Measurements from ENCODE around the gene BCAS3. TPM values are rescaled to one million over a fixed set of nuclear protein-coding genes. Genes with fewer than 3 reads are reported as not detected.

Gene BCAS3
- total RNA-seq, 1 donor from 2014 or later: 22.6 TPM

DNA sequence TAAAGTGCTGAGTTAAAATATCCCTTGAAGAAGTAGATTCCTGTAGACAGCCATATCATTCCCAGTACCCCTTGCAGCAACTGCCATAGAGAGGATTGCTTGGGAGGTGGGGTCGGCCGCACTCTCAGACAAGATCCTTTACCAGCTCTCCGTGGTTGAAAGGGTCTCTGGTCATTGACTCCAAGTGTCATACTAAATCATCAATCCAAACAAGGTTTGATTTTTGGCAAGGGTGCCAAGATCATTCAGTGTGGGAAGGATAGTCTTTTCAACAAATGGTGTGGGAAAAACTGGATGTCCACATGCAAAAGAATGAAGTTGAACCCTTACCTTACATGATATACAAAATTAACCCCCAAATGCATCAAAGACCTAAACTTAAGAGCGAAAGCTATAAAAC is 743.8 kb downstream of the BCAS3 start:
- no peaks in the 10 kb centered on the region for H3K36me3 Mint-ChIP-seq (ENCODE audit: low read depth)
- H3K27ac Mint-ChIP-seq (ENCODE audit: unreplicated experiment): no peak overlapping the region
- DNase-seq (ENCODE audit: low spot score): no peak
- TF ChIP-seq, protein P1, sequence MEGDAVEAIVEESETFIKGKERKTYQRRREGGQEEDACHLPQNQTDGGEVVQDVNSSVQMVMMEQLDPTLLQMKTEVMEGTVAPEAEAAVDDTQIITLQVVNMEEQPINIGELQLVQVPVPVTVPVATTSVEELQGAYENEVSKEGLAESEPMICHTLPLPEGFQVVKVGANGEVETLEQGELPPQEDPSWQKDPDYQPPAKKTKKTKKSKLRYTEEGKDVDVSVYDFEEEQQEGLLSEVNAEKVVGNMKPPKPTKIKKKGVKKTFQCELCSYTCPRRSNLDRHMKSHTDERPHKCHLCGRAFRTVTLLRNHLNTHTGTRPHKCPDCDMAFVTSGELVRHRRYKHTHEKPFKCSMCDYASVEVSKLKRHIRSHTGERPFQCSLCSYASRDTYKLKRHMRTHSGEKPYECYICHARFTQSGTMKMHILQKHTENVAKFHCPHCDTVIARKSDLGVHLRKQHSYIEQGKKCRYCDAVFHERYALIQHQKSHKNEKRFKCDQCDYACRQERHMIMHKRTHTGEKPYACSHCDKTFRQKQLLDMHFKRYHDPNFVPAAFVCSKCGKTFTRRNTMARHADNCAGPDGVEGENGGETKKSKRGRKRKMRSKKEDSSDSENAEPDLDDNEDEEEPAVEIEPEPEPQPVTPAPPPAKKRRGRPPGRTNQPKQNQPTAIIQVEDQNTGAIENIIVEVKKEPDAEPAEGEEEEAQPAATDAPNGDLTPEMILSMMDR (IDR thresholded peaks at IDR 0.05): no peak
- no peaks in the 10 kb centered on the region for H3K9me3 Mint-ChIP-seq (ENCODE audit: low read depth)
- no peak overlapping the region for H3K4me3 Mint-ChIP-seq (ENCODE audit: unreplicated experiment)
- H3K4me1 Mint-ChIP-seq (ENCODE audit: low read depth): peaks cover 5% of the 10 kb centered on the region
- peaks cover 22% of the 10 kb centered on the region for H3K27me3 Mint-ChIP-seq (ENCODE audit: low read depth)

DNA sequence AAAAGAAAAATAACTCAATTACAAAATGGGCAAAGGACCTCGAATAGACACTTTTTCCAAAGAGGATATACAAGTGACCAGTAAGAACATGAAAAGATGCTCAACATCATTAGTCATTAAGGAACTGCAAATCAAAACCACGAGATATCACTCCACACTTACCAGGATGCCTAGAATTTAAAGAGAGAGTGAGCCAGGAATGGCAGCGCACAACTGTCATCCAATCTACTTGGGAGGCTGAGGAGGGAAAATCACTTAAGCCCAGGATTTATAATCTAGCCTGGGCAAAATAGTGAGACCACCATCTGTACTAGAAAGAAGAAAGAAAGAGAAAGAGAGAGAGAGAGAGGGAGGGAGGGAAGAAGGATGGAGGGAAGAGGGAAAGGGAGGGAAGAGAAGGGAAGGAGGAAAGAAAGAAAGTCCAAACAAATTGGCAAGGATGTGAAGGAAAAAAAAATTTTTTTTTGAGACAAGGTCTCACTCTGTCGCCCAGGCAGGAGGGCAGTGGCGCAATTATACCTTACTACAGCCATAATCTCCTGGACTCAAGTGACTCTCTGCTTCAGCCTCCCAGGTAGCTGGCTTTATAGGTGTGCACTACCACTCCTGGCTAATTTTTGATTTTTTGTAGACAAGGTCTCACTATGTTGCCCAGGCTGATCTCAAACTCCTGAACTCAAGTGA is 744.6 kb downstream of the BCAS3 start:
- H3K36me3 Mint-ChIP-seq (ENCODE audit: low read depth): no peaks in the 10 kb centered on the region

DNA sequence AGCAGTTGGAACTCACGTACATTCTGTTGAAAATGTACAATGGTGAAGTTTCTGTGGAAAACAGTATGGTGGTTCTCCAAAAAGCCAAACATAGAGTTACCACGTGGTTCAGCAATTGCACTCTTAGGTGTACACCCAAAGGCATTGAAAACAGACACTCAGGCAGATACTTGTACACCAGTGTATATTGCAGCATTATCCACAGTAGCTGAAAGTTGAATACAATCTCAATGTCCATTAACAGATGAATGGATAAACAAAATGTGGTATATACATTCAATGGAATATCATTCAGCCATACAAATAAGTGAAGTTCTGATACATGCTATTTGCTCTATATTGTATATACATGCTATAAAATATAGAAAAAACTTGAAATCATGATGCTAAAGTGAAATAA is 745.2 kb downstream of the BCAS3 start:
- no peak overlapping the region for H3K4me3 Mint-ChIP-seq (ENCODE audit: unreplicated experiment)
- H3K27me3 Mint-ChIP-seq (ENCODE audit: low read depth): peaks cover 22% of the 10 kb centered on the region
- no peak overlapping the region for H3K27ac Mint-ChIP-seq (ENCODE audit: unreplicated experiment)
- no peak for DNase-seq (ENCODE audit: low spot score)
- H3K4me1 Mint-ChIP-seq (ENCODE audit: low read depth): peaks cover 3% of the 10 kb centered on the region
- H3K9me3 Mint-ChIP-seq (ENCODE audit: low read depth): no peaks in the 10 kb centered on the region
- TF ChIP-seq, protein P1 (IDR thresholded peaks at IDR 0.05): no peak
- H3K36me3 Mint-ChIP-seq (ENCODE audit: low read depth): no peaks in the 10 kb centered on the region

More for the DNA sequence above, 744.6 kb downstream of the BCAS3 start:
- DNase-seq (ENCODE audit: low spot score): no peak
- no peaks in the 10 kb centered on the region for H3K9me3 Mint-ChIP-seq (ENCODE audit: low read depth)
- H3K4me1 Mint-ChIP-seq (ENCODE audit: low read depth): peaks cover 3% of the 10 kb centered on the region
- no peak overlapping the region for H3K27ac Mint-ChIP-seq (ENCODE audit: unreplicated experiment)
- TF ChIP-seq, protein P1 (IDR thresholded peaks at IDR 0.05): no peak
- peaks cover 22% of the 10 kb centered on the region for H3K27me3 Mint-ChIP-seq (ENCODE audit: low read depth)
- no peak overlapping the region for H3K4me3 Mint-ChIP-seq (ENCODE audit: unreplicated experiment)

DNA sequence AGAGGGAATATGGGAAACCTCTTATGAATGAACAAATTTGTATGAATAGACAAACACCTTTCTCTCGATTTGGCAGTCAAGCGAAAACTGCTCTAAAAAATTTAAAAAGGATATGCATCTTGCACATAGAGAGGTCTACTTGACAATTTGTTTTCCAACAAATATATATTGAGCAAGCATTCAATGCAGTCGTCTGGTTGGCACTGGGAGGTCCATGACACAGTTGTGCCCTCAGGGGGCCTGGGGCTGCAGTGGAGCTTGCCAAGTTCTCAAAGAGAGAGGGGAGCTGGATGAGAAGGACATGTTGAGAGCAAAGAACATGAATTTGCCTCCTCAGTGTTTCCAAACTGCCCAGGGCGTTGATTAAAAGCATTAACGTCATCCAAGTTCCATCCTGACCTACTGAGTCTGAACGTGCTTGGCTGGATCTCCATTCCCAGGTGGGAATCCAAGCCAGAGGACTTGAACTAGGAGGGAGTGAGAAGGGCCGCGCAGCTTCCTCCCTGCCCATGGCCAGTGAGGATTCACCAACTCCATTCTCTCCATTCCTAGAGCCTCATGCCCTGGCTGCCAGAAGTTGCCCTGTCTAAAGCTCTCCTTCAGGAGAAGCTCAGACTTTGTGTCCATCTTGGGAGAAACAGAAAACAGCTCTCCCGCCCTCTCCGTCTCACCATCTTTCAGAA is 746.5 kb downstream of the BCAS3 start:
- Mint-ChIP-seq H3K27me3 (ENCODE audit: low read depth) (peaks cover 22% of the 10 kb centered on the region), H3K27ac (ENCODE audit: unreplicated experiment) (no peak overlapping the region), H3K36me3 (ENCODE audit: low read depth) (no peaks in the 10 kb centered on the region), H3K9me3 (ENCODE audit: low read depth) (no peaks in the 10 kb centered on the region), H3K4me1 (ENCODE audit: low read depth) (peaks cover 3% of the 10 kb centered on the region), H3K4me3 (ENCODE audit: unreplicated experiment) (no peak overlapping the region)
- DNase-seq (ENCODE audit: low spot score): no peak
- TF ChIP-seq, protein P1 (IDR thresholded peaks at IDR 0.05): no peak

DNA sequence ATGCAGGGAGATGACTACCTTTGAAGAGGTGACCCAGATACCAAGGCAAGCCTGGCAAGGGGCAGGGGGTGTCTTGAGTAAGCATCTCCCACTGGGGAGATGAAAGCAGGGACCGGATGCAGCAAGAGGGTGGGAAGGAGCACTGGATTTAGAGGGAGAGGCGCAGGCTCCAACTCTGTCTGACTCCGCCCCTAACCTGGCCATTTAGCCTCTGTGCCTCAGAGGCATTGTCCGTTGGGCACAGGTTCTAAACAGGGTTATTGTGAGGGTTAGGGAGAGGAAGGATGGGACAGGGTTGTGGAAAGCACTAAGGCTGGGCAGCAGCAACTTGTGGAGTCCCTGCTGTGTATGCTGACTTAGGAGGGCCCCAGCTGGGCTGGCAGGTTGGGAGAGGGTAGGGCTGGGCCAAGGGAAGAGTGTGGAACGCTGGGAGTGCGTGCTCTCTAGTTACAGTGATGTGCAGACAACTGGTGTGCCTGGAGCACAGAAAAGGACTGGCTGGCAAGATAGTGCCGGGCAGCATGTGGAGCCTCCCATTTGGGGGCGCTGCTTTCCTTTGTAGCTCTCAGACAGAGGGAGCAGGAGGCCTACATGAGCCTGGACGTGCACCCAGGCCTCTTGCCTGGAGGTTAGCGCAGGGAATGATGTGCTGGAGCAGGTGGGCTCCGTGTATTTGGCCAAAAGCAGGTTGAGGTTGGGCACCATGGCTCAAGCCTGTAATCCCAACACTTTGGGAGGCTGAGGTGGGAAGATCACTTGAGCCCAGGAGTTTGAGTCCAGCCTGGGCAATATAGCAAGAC is 748.2 kb downstream of the BCAS3 start:
- no peak for DNase-seq (ENCODE audit: low spot score)
- TF ChIP-seq, protein P1 (IDR thresholded peaks at IDR 0.05): peak; percentile 17
- Mint-ChIP-seq H3K27me3 (ENCODE audit: low read depth) (peaks cover 17% of the 10 kb centered on the region), H3K9me3 (ENCODE audit: low read depth) (no peaks in the 10 kb centered on the region), H3K36me3 (ENCODE audit: low read depth) (no peaks in the 10 kb centered on the region), H3K4me1 (ENCODE audit: low read depth) (peaks cover 3% of the 10 kb centered on the region), H3K4me3 (ENCODE audit: unreplicated experiment) (no peak overlapping the region), H3K27ac (ENCODE audit: unreplicated experiment) (no peak overlapping the region)
